ENCODE measurements around the gene KMT2E.

The KMT2E gene

DNA sequence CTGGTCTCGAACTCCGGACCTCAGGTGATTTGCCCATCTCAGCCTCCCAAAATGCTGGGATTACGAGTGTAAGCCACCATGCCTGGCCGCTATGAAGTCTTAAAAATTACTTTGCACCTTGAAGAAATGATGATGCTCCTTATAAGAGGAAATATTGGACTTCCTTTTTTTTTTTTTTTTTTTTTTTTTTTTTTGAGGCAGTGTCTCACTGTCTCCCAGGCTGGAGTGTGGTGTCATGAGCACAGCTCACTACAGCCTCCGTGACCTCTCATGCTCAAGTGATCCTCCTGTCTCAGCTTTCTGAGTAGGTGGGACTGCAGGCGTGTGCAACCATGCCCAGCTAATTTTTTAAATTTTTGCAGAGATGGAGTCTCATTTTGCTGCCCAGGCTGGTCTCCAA is 65.3 kb downstream of the KMT2E start:
- H3K27ac ChIP-seq (ENCODE audit: low read depth, low read length), result no peak overlapping the region
- no peaks in the 10 kb centered on the region for H4K20me1 ChIP-seq (ENCODE audit: control insufficient read depth, insufficient read depth, low read depth, low read length)
- TF ChIP-seq, protein P1, sequence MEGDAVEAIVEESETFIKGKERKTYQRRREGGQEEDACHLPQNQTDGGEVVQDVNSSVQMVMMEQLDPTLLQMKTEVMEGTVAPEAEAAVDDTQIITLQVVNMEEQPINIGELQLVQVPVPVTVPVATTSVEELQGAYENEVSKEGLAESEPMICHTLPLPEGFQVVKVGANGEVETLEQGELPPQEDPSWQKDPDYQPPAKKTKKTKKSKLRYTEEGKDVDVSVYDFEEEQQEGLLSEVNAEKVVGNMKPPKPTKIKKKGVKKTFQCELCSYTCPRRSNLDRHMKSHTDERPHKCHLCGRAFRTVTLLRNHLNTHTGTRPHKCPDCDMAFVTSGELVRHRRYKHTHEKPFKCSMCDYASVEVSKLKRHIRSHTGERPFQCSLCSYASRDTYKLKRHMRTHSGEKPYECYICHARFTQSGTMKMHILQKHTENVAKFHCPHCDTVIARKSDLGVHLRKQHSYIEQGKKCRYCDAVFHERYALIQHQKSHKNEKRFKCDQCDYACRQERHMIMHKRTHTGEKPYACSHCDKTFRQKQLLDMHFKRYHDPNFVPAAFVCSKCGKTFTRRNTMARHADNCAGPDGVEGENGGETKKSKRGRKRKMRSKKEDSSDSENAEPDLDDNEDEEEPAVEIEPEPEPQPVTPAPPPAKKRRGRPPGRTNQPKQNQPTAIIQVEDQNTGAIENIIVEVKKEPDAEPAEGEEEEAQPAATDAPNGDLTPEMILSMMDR (IDR thresholded peaks at IDR 0.05; ENCODE audit: low read depth, low read length, poor library complexity, severe bottlenecking), result no peak
- no peak for TF ChIP-seq EZH2phosphoT487 (IDR thresholded peaks at IDR 0.05; ENCODE audit: borderline replicate concordance, low read length)

DNA sequence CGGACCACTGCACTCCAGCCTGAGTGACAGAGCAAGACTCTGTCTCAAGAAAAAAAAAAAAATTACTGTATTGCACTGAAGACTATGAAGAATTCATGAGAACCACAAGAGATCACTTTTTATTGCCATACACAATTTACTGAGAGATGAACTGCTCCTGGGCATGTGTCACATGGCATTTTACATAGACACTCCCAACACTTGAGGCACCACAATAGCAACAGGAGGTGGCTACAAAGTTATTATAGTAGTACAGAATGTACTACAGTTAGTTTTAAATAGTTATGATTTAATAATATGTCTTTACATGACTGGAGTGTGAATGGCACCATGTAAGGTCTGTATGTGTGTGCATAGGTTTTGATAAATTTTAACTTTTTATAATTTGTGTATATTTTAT is 70.6 kb downstream of the KMT2E start:
- Histone ChIP-seq H3K27me3 (ENCODE audit: control insufficient read depth, low read length) (no peaks in the 10 kb centered on the region), H4K20me1 (ENCODE audit: control insufficient read depth, insufficient read depth, low read depth, low read length) (peaks cover 5% of the 10 kb centered on the region; the same call in 1 of the 2 replicates), H3K79me2 (ENCODE audit: control insufficient read depth, low read length) (peaks cover 9% of the 10 kb centered on the region; the same call in 1 of the 2 replicates), H3K4me1 (ENCODE audit: control insufficient read depth, low read length) (no peaks in the 10 kb centered on the region), H3K9me3 (ENCODE audit: control insufficient read depth, insufficient read depth, low read length) (no peaks in the 10 kb centered on the region), H3K9me2 (replicated peaks; ENCODE audit: control insufficient read depth, low read length) (no peaks in the 10 kb centered on the region), H3K27ac (ENCODE audit: low read depth, low read length) (no peak overlapping the region), H3K4me3 (ENCODE audit: low read length) (no peak overlapping the region), H3F3A (ENCODE audit: control insufficient read depth, insufficient read depth) (peaks cover 7% of the 10 kb centered on the region; the same call in 1 of the 2 replicates), H3K36me3 (ENCODE audit: control insufficient read depth, low read length) (peaks cover 79% of the 10 kb centered on the region), H3K4me2 (ENCODE audit: low read length) (no peak overlapping the region)
- TF ChIP-seq, protein P1 (IDR thresholded peaks at IDR 0.05; ENCODE audit: low read depth, low read length, poor library complexity, severe bottlenecking), result no peak
- no peak for TF ChIP-seq EZH2phosphoT487 (IDR thresholded peaks at IDR 0.05; ENCODE audit: borderline replicate concordance, low read length)

More for the DNA sequence above, 65.3 kb downstream of the KMT2E start:
- no peaks in the 10 kb centered on the region for H3K9me2 ChIP-seq (replicated peaks; ENCODE audit: control insufficient read depth, low read length)
- peaks cover 95% of the 10 kb centered on the region for H3K36me3 ChIP-seq (ENCODE audit: control insufficient read depth, low read length)
- H3K4me1 ChIP-seq (ENCODE audit: control insufficient read depth, low read length), result no peaks in the 10 kb centered on the region
- 0 out of 2 replicates have a peak, but pooled peaks cover 9% of the 10 kb centered on the region for H3F3A ChIP-seq (ENCODE audit: control insufficient read depth, insufficient read depth)
- H3K79me2 ChIP-seq (ENCODE audit: control insufficient read depth, low read length), result peaks cover 2% of the 10 kb centered on the region; the same call in 1 of the 2 replicates
- no peak overlapping the region for H3K4me3 ChIP-seq (ENCODE audit: low read length)
- H3K27me3 ChIP-seq (ENCODE audit: control insufficient read depth, low read length), result no peaks in the 10 kb centered on the region
- no peak overlapping the region for H3K4me2 ChIP-seq (ENCODE audit: low read length)
- H3K9me3 ChIP-seq (ENCODE audit: control insufficient read depth, insufficient read depth, low read length), result no peaks in the 10 kb centered on the region

DNA sequence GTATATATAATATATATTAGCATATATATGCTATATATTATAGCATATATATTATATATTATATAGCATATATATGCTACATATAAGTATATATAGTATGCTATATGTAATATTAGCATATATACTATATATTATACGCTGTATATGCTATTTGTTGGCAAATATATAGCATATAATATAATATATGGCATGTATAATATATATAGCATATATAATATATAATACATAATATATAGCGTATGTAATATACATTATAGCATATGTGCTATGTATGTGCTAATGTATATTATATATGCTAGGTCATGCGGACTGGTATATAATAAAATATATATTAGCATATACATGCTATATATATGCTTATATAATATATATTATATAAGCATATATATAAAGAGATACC is 72.8 kb downstream of the KMT2E start:
- no peaks in the 10 kb centered on the region for H3K9me3 ChIP-seq (ENCODE audit: control insufficient read depth, insufficient read depth, low read length)
- H3F3A ChIP-seq (ENCODE audit: control insufficient read depth, insufficient read depth), result peaks cover 7% of the 10 kb centered on the region; the same call in 1 of the 2 replicates
- no peak overlapping the region for H3K27ac ChIP-seq (ENCODE audit: low read depth, low read length)
- peaks cover 81% of the 10 kb centered on the region for H3K36me3 ChIP-seq (ENCODE audit: control insufficient read depth, low read length)
- H3K4me3 ChIP-seq (ENCODE audit: low read length), result no peak overlapping the region
- no peak overlapping the region for H3K4me2 ChIP-seq (ENCODE audit: low read length)
- H3K4me1 ChIP-seq (ENCODE audit: control insufficient read depth, low read length), result no peaks in the 10 kb centered on the region
- no peaks in the 10 kb centered on the region for H3K27me3 ChIP-seq (ENCODE audit: control insufficient read depth, low read length)
- peaks cover 9% of the 10 kb centered on the region; the same call in 1 of the 2 replicates for H3K79me2 ChIP-seq (ENCODE audit: control insufficient read depth, low read length)
- TF ChIP-seq EZH2phosphoT487 (IDR thresholded peaks at IDR 0.05; ENCODE audit: borderline replicate concordance, low read length), result no peak
- TF ChIP-seq, protein P1 (IDR thresholded peaks at IDR 0.05; ENCODE audit: low read depth, low read length, poor library complexity, severe bottlenecking), result no peak
- peaks cover 5% of the 10 kb centered on the region; the same call in 1 of the 2 replicates for H4K20me1 ChIP-seq (ENCODE audit: control insufficient read depth, insufficient read depth, low read depth, low read length)
- H3K9me2 ChIP-seq (replicated peaks; ENCODE audit: control insufficient read depth, low read length), result no peaks in the 10 kb centered on the region

Data from DOHH2 (cell line).